OCI-LY7 (cell line): ENCODE results near the gene GRIK2. TPM values are rescaled to one million over a fixed set of nuclear protein-coding genes. Genes with fewer than 3 reads are reported as not detected.

ENCODE experiments used
- BruUV-seq: library from RNA; stranded (reverse); fragments of 400-500 nt; replicated peaks from 2 replicates; lab custom pipeline; 2021; lab: Mats Ljungman, UMichigan
- CTCF ChIA-PET: fragments of 300-600 bp; sonication (Branson Sonifier 250); formaldehyde crosslinking; loops from one replicate; lab custom pipeline; 2022; ENCODE audit warnings: antibody characterized with exemption; ENCODE audit not compliant: unreplicated experiment; lab: Charles Lee
- POLR2A ChIA-PET: fragments of 300-600 bp; sonication (Branson Sonifier 250); formaldehyde crosslinking; loops from one replicate; lab custom pipeline; 2022; ENCODE audit warnings: antibody characterized with exemption; lab: Charles Lee
- DNase-seq: peaks from one replicate; pipeline ENCODE4 v3.0.0-alpha.2; 2015; ENCODE audit warnings: low spot score
- H2AFZ ChIP-seq: fragments of 200-600 bp; sonication (generic), shearing (Covaris generic); 2 replicates; pipeline ENCODE4 v1.6.1; 2014; ENCODE audit warnings: mild to moderate bottlenecking, antibody characterized with exemption, low read length, moderate library complexity
- H3K27ac ChIP-seq: fragments of 200-600 bp; sonication (generic); 2 replicates; pipeline ENCODE4 v1.5.1; 2014; ENCODE audit warnings: mixed run types, low read depth, mild to moderate bottlenecking, moderate library complexity, low read length, inconsistent platforms; ENCODE audit not compliant: poor library complexity, severe bottlenecking
- H3K36me3 ChIP-seq: fragments of 200-600 bp; sonication (generic); 2 replicates; pipeline ENCODE4 v1.6.1; 2014; ENCODE audit warnings: mild to moderate bottlenecking, antibody characterized with exemption, low read length, moderate library complexity, mixed read lengths; ENCODE audit not compliant: insufficient read depth
- H3K4me1 ChIP-seq: fragments of 200-600 bp; sonication (generic); 2 replicates; pipeline ENCODE4 v1.5.1; 2014; ENCODE audit warnings: mild to moderate bottlenecking, low read length; ENCODE audit not compliant: insufficient read depth, poor library complexity, severe bottlenecking
- H3K4me2 ChIP-seq: fragments of 200-600 bp; sonication (generic); 2 replicates; pipeline ENCODE4 v1.6.1; 2014; ENCODE audit warnings: mild to moderate bottlenecking, low read length
- H3K4me3 ChIP-seq: fragments of 200-600 bp; sonication (generic); 2 replicates; pipeline ENCODE4 v1.5.1; 2014; ENCODE audit warnings: mild to moderate bottlenecking, low read depth, low read length; ENCODE audit not compliant: poor library complexity, severe bottlenecking
- H3K79me2 ChIP-seq: fragments of 200-600 bp; sonication (generic); 2 replicates; pipeline ENCODE4 v1.6.1; 2016; ENCODE audit warnings: low read depth, mild to moderate bottlenecking, low read length, moderate library complexity, mixed read lengths; ENCODE audit not compliant: insufficient read depth
- H3K9me2 ChIP-seq: fragments of 200-600 bp; sonication (generic); 2 replicates; pipeline ENCODE4 v1.6.1; 2016; ENCODE audit warnings: mild to moderate bottlenecking, low read length, mixed read lengths; ENCODE audit not compliant: insufficient read depth
- H3K9me3 ChIP-seq: fragments of 200-600 bp; sonication (generic); 2 replicates; pipeline ENCODE4 v1.6.1; 2014; ENCODE audit warnings: mild to moderate bottlenecking, mixed run types, low read length, mixed read lengths
- H4K20me1 ChIP-seq: fragments of 200-600 bp; sonication (generic); 2 replicates; pipeline ENCODE4 v1.6.1; 2014; ENCODE audit warnings: mild to moderate bottlenecking, antibody characterized with exemption, low read length, moderate library complexity, mixed read lengths; ENCODE audit not compliant: insufficient read depth
- EZH2phosphoT487 ChIP-seq: fragments of 200-600 bp; sonication (generic); IDR thresholded peaks from 2 replicates; pipeline ENCODE4 v1.6.1; 2018; ENCODE audit warnings: low read depth, borderline replicate concordance, mild to moderate bottlenecking, mixed run types, antibody characterized with exemption, low read length, moderate library complexity, mixed read lengths
- intact Hi-C: fragments of 100-400 bp; cut with micrococcal nuclease; formaldehyde crosslinking; loops from one replicate; pipeline ENCODE4 v1.10.0; 2022; ENCODE audit not compliant: unreplicated experiment
- total RNA-seq, 2 experiments: library from RNA; depleted of rRNA in 1 of 2; stranded (reverse); fragments of >200 nt in 1 of 2; shearing (Covaris generic) in 1 of 2; gene quantifications; 2 replicates each; pipeline ENCODE4 v1.2.3, GENCODE V29; 2014 to 2022
- TF ChIP-seq, protein P1 (sequence below): fragments of 200-600 bp; sonication (generic); conservative IDR thresholded peaks from 2 replicates; pipeline ENCODE4 v1.5.1; 2014; ENCODE audit warnings: mild to moderate bottlenecking, antibody characterized with exemption, low read length, moderate library complexity, mixed read lengths

GRIK2 gene
- total RNA-seq, 2 experiments from 2014 or later: not detected

DNA sequence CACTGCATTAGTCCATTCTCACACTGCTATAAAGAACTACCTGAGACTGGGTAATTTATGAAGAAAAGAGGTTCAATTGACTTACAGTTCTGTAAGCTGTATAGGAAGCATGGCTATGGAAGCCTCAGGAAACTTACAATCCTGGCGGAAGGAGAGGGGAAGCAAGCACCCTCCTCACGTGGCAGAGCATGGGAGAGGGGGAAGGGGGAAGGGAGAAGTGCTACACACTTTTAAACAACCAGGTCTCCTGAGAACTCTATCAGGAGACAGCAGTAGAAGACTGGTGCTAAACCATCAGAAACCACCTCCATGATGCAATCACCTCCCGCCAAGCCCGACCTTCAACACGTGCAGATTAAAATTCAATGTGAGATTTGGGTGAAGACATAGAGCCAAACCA, 494.0 kb downstream of the GRIK2 start:
- Histone ChIP-seq H3K4me3 (no peak overlapping the region), H3K36me3 (no peaks in the 10 kb centered on the region), H2AFZ (no peak overlapping the region), H3K4me2 (no peak overlapping the region), H3K79me2 (no peaks in the 10 kb centered on the region), H3K4me1 (no peaks in the 10 kb centered on the region), H3K9me2 (no peaks in the 10 kb centered on the region), H3K27ac (no peak overlapping the region), H4K20me1 (no peaks in the 10 kb centered on the region), H3K9me3 (no peaks in the 10 kb centered on the region)
- no peak for DNase-seq
- BruUV-seq: no TSS peak
- ChIA-PET POLR2A (no interaction called here), CTCF (no interaction called here)
- intact Hi-C loops: no loop called here
- no peak for TF ChIP-seq EZH2phosphoT487

GRCh38 chr6:101907356-101908217, 514.1 kb downstream of the GRIK2 start:
- CTCF ChIA-PET: no interaction called here
- H2AFZ ChIP-seq: no peak overlapping the region
- DNase-seq: no peak

DNA sequence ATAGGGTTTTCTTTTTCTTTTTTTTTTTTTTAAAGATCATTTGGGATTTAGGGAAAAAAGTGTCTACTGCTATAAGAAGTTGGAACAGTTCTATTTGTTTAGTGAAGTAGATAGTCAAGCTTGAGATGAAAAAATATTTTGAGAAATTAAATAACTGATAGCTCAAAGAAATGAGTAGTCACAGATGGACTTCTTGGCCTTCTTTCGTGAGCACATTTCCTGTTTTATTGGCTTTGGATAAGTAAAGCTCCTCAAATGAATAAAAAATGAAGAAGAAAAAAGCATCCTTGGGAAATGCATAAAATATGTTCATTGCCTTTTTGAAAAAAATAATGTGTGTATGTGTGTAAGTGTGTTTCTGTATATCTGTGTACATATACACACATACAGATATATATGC, 515.9 kb downstream of the GRIK2 start:
- Histone ChIP-seq H3K4me3 (no peak overlapping the region), H3K36me3 (no peaks in the 10 kb centered on the region), H3K4me1 (no peaks in the 10 kb centered on the region), H3K27ac (no peak overlapping the region), H3K79me2 (no peaks in the 10 kb centered on the region), H2AFZ (no peak overlapping the region), H3K4me2 (no peak overlapping the region), H3K9me2 (no peaks in the 10 kb centered on the region), H4K20me1 (no peaks in the 10 kb centered on the region), H3K9me3 (no peaks in the 10 kb centered on the region)
- ChIA-PET POLR2A (interaction anchor here (0.5 kb wide), 1 partner anchor 452 kb away, joined by 3 read pairs; no protein-coding TSS in a partner anchor), CTCF (no interaction called here)
- intact Hi-C loops: no loop called here
- DNase-seq: no peak
- no TSS peak for BruUV-seq
- no peak for TF ChIP-seq EZH2phosphoT487
- TF ChIP-seq, protein P1, sequence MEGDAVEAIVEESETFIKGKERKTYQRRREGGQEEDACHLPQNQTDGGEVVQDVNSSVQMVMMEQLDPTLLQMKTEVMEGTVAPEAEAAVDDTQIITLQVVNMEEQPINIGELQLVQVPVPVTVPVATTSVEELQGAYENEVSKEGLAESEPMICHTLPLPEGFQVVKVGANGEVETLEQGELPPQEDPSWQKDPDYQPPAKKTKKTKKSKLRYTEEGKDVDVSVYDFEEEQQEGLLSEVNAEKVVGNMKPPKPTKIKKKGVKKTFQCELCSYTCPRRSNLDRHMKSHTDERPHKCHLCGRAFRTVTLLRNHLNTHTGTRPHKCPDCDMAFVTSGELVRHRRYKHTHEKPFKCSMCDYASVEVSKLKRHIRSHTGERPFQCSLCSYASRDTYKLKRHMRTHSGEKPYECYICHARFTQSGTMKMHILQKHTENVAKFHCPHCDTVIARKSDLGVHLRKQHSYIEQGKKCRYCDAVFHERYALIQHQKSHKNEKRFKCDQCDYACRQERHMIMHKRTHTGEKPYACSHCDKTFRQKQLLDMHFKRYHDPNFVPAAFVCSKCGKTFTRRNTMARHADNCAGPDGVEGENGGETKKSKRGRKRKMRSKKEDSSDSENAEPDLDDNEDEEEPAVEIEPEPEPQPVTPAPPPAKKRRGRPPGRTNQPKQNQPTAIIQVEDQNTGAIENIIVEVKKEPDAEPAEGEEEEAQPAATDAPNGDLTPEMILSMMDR: no peak

More at GRCh38 chr6:101907356-101908217, 514.1 kb downstream of the GRIK2 start:
- Histone ChIP-seq H3K9me3 (no peaks in the 10 kb centered on the region), H3K4me3 (no peak overlapping the region), H3K36me3 (no peaks in the 10 kb centered on the region), H3K4me2 (no peak overlapping the region), H3K9me2 (no peaks in the 10 kb centered on the region), H3K79me2 (no peaks in the 10 kb centered on the region), H3K27ac (no peak overlapping the region), H4K20me1 (no peaks in the 10 kb centered on the region), H3K4me1 (no peaks in the 10 kb centered on the region)
- intact Hi-C loops: no loop called here
- POLR2A ChIA-PET: no interaction called here
- no TSS peak for BruUV-seq
- no peak for TF ChIP-seq EZH2phosphoT487
- TF ChIP-seq, protein P1: no peak
